Liver (tissue), 9 donors: Measurements from ENCODE around the gene CNTN5. TPM values are rescaled to one million over a fixed set of nuclear protein-coding genes. Genes with fewer than 3 reads are reported as not detected.

Experiments
- DNase-seq: peaks from one replicate; pipeline ENCODE4 v3.0.0-alpha.2; 2017; ENCODE audit warnings: low spot score
- H3K27ac ChIP-seq, 2 donors: one replicate each; pipeline ENCODE4 v1.7.0; 2013; ENCODE audit warnings: inconsistent platforms in 2 of 2, low read length in 2 of 2, control low read depth in 1 of 2, low read depth in 1 of 2, mild to moderate bottlenecking in 1 of 2
- H3K27me3 ChIP-seq, 4 donors: one replicate each; pipeline versions ENCODE4 v1.6.1 to v1.7.0; 2013; ENCODE audit warnings: low read length in 3 of 4, inconsistent platforms in 1 of 4, mild to moderate bottlenecking in 1 of 4, moderate library complexity in 1 of 4; ENCODE audit not compliant: control insufficient read depth in 4 of 4, insufficient read depth in 4 of 4
- H3K36me3 ChIP-seq, 4 donors: one replicate each; pipeline versions ENCODE4 v1.6.1 to v1.7.0; 2013; ENCODE audit warnings: low read length in 3 of 4, mild to moderate bottlenecking in 3 of 4, low read depth in 1 of 4, moderate library complexity in 1 of 4; ENCODE audit not compliant: control insufficient read depth in 4 of 4, insufficient read depth in 3 of 4
- H3K4me1 ChIP-seq, 4 donors: one replicate each; pipeline versions ENCODE4 v1.6.1 to v1.7.0; 2013; ENCODE audit warnings: low read length in 3 of 4, mild to moderate bottlenecking in 3 of 4, moderate library complexity in 1 of 4; ENCODE audit not compliant: control insufficient read depth in 4 of 4, insufficient read depth in 4 of 4
- H3K4me3 ChIP-seq, 3 donors: one replicate each; pipeline versions ENCODE4 v1.6.1 to v1.7.0; 2013; ENCODE audit warnings: low read length in 3 of 3, control low read depth in 1 of 3, low read depth in 1 of 3, mild to moderate bottlenecking in 1 of 3
- H3K9ac ChIP-seq, 2 donors: one replicate each; pipeline ENCODE4 v1.7.0; 2013; ENCODE audit warnings: low read length in 2 of 2, mild to moderate bottlenecking in 2 of 2, moderate library complexity in 2 of 2, control low read depth in 1 of 2, low read depth in 1 of 2
- H3K9me3 ChIP-seq, 4 donors: one replicate each; pipeline versions ENCODE4 v1.6.1 to v1.7.0; 2013; ENCODE audit warnings: low read length in 3 of 4; ENCODE audit not compliant: control insufficient read depth in 4 of 4
- FOXA1 ChIP-seq: IDR thresholded peaks from 2 replicates; pipeline ENCODE4 v1.6.1; 2016; ENCODE audit warnings: antibody characterized with exemption
- GABPA ChIP-seq, 2 donors: IDR thresholded peaks in 1 of 2; conservative IDR thresholded peaks in 1 of 2; 2 replicates each; pipeline ENCODE4 v1.6.1; 2016; ENCODE audit warnings: antibody characterized with exemption in 2 of 2, mild to moderate bottlenecking in 1 of 2, moderate library complexity in 1 of 2
- HNF4A ChIP-seq, 2 donors: conservative IDR thresholded peaks; 2 replicates each; pipeline ENCODE4 v1.6.1; 2016; ENCODE audit warnings: antibody characterized with exemption in 2 of 2, mild to moderate bottlenecking in 2 of 2
- HNF4G ChIP-seq: IDR thresholded peaks from 2 replicates; pipeline ENCODE4 v1.6.1; 2016; ENCODE audit warnings: antibody characterized with exemption
- NR2F2 ChIP-seq: IDR thresholded peaks from 2 replicates; pipeline ENCODE4 v1.6.1; 2016; ENCODE audit warnings: antibody characterized with exemption
- RXRA ChIP-seq, 2 donors: IDR thresholded peaks; 2 replicates each; pipeline ENCODE4 v1.6.1; 2017 to 2018; ENCODE audit warnings: antibody characterized with exemption in 2 of 2, mild to moderate bottlenecking in 1 of 2
- TAF1 ChIP-seq: conservative IDR thresholded peaks from 2 replicates; pipeline ENCODE4 v1.6.1; 2016; ENCODE audit warnings: antibody characterized with exemption, mild to moderate bottlenecking
- YY1 ChIP-seq: IDR thresholded peaks from 2 replicates; pipeline ENCODE4 v1.6.1; 2016; ENCODE audit warnings: antibody characterized with exemption, mild to moderate bottlenecking
- WGBS: extraction: QIAGEN DNeasy Blood & Tissue Kit; methylation state at CpG from one replicate; pipeline ENCODE4 v1.1.7; 2013; 5-methylcytosine and 5-hydroxymethylcytosine counted together
- polyA plus RNA-seq, 2 donors: library from polyadenylated mRNA; stranded (reverse) in 1 of 2; unstranded in 1 of 2; fragments of 200-250 nt in 1 of 2; fragments of >200 nt in 1 of 2; fragmentation: Nextera tagmentation in 1 of 2; extraction: Ambion mirVana in 1 of 2; gene quantifications; one replicate each; pipeline versions ENCODE4 v1.2.1 to v1.2.3, GENCODE V29; 2013 to 2015
- total RNA-seq, 2 donors: library from RNA; depleted of rRNA; stranded (reverse); fragments of >200 nt; gene quantifications; one replicate each; pipeline ENCODE4 v1.2.3, GENCODE V29; 2014
- TF ChIP-seq, protein P1 (sequence below): IDR thresholded peaks from 2 replicates; pipeline ENCODE4 v1.6.1; 2016; ENCODE audit warnings: antibody characterized with exemption, mild to moderate bottlenecking
- TF ChIP-seq, protein P2 (sequence below): IDR thresholded peaks from 2 replicates; pipeline ENCODE4 v1.6.1; 2016; ENCODE audit warnings: antibody characterized with exemption
- TF ChIP-seq, protein P3 (sequence below): IDR thresholded peaks from 2 replicates; pipeline ENCODE4 v1.6.1; 2016; ENCODE audit warnings: antibody characterized with exemption
- TF ChIP-seq, protein P4 (sequence below): IDR thresholded peaks from 2 replicates; pipeline ENCODE4 v1.6.1; 2016; ENCODE audit warnings: antibody characterized with exemption
- donor health status: healthy.
- donor health status: healthy.
- donor health status: healthy.
- donor health status: healthy.
- donor health status: healthy.

Gene CNTN5
- total and polyA plus RNA-seq, 4 donors = 0.01 to 0.08 (median 0.04) TPM

DNA sequence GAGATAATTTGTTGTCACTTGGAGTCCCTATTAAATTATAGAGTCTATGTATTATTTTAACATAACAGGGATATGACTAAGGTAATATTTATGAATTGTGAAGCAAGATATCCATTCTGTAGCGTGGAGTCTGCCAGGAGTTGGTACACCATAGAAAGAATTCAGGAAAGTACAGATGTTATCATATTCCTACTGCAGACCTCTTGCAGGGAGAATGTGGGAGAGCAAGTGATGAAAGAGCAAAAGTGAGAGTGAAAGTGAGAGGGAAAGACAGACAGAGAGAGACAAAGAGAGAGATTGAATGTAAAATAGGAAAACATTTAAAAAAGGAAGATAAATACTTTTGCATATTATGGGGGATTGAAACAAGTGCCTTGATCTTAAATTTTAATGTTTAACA, 468.8 kb downstream of the CNTN5 start:
- no peaks in the 10 kb centered on the region for H3K9me3 ChIP-seq
- no peak overlapping the region for H3K9ac ChIP-seq
- H3K4me1 ChIP-seq = no peaks in the 10 kb centered on the region
- H3K27ac ChIP-seq = no peak overlapping the region
- H3K36me3 ChIP-seq = no peaks in the 10 kb centered on the region
- no peak for DNase-seq
- H3K27me3 ChIP-seq = no peaks in the 10 kb centered on the region
- 74% methylated on average over 1 of the region's 1 CpG for WGBS
- no peak overlapping the region for H3K4me3 ChIP-seq
- TF ChIP-seq, protein P1, sequence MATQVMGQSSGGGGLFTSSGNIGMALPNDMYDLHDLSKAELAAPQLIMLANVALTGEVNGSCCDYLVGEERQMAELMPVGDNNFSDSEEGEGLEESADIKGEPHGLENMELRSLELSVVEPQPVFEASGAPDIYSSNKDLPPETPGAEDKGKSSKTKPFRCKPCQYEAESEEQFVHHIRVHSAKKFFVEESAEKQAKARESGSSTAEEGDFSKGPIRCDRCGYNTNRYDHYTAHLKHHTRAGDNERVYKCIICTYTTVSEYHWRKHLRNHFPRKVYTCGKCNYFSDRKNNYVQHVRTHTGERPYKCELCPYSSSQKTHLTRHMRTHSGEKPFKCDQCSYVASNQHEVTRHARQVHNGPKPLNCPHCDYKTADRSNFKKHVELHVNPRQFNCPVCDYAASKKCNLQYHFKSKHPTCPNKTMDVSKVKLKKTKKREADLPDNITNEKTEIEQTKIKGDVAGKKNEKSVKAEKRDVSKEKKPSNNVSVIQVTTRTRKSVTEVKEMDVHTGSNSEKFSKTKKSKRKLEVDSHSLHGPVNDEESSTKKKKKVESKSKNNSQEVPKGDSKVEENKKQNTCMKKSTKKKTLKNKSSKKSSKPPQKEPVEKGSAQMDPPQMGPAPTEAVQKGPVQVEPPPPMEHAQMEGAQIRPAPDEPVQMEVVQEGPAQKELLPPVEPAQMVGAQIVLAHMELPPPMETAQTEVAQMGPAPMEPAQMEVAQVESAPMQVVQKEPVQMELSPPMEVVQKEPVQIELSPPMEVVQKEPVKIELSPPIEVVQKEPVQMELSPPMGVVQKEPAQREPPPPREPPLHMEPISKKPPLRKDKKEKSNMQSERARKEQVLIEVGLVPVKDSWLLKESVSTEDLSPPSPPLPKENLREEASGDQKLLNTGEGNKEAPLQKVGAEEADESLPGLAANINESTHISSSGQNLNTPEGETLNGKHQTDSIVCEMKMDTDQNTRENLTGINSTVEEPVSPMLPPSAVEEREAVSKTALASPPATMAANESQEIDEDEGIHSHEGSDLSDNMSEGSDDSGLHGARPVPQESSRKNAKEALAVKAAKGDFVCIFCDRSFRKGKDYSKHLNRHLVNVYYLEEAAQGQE = no peak
- TF ChIP-seq TAF1 = no peak

DNA sequence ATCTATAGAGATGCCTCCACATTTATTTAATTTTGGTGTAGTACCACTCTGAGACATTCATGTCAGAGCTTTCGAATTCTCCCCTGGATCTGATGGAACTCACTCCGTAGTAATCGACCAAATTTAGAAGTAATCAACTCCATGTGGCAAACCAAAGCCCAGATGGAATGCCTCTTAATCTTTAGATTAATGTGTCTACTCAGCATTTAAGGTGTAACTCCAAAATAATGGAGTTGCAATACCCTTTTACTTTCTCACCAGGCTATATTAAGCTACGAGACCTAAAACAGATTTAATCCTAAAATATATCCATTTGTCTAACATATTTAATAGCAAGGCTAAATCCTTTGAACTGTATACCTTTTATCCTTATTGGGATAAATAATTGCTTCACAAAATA, 473.3 kb downstream of the CNTN5 start:
- WGBS = 89% methylated on average over 4 of the region's 4 CpGs
- H3K27me3 ChIP-seq = peaks cover 0 to 5% (median 0%) of the 10 kb centered on the region in 4 donors
- H3K4me1 ChIP-seq = no peaks in the 10 kb centered on the region
- H3K4me3 ChIP-seq = no peak overlapping the region
- TF ChIP-seq FOXA1 (no peak), HNF4G (no peak), GABPA (IDR thresholded peaks at IDR 0.05 in 1 of 2, conservative IDR thresholded peaks at IDR 0.05 in 1 of 2) (no peak), NR2F2 (no peak), TAF1 (no peak), HNF4A (conservative IDR thresholded peaks at IDR 0.05) (no peak), RXRA (IDR thresholded peaks at IDR 0.05) (no peak), YY1 (no peak)
- TF ChIP-seq, protein P2, sequence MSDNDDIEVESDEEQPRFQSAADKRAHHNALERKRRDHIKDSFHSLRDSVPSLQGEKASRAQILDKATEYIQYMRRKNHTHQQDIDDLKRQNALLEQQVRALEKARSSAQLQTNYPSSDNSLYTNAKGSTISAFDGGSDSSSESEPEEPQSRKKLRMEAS = no peak
- TF ChIP-seq, protein P3, sequence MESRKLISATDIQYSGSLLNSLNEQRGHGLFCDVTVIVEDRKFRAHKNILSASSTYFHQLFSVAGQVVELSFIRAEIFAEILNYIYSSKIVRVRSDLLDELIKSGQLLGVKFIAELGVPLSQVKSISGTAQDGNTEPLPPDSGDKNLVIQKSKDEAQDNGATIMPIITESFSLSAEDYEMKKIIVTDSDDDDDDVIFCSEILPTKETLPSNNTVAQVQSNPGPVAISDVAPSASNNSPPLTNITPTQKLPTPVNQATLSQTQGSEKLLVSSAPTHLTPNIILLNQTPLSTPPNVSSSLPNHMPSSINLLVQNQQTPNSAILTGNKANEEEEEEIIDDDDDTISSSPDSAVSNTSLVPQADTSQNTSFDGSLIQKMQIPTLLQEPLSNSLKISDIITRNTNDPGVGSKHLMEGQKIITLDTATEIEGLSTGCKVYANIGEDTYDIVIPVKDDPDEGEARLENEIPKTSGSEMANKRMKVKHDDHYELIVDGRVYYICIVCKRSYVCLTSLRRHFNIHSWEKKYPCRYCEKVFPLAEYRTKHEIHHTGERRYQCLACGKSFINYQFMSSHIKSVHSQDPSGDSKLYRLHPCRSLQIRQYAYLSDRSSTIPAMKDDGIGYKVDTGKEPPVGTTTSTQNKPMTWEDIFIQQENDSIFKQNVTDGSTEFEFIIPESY = no peak
- TF ChIP-seq, protein P4, sequence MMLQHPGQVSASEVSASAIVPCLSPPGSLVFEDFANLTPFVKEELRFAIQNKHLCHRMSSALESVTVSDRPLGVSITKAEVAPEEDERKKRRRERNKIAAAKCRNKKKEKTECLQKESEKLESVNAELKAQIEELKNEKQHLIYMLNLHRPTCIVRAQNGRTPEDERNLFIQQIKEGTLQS = no peak
- TF ChIP-seq, protein P1 = no peak
- DNase-seq = no peak
- H3K36me3 ChIP-seq = no peaks in the 10 kb centered on the region
- no peaks in the 10 kb centered on the region for H3K9me3 ChIP-seq
- no peak overlapping the region for H3K27ac ChIP-seq
- no peak overlapping the region for H3K9ac ChIP-seq
